ENCODE results near the gene MAP3K13.
"Not testable (repeated sequence)": the region's sequence is repeated elsewhere in the genome, so short reads cannot be mapped to it uniquely, and the experiment has no call there.

The MAP3K13 gene

GRCh38 chr3:185400866-185401265 is 37.9 kb downstream of the MAP3K13 start:
- DNase-seq: no peak

GRCh38 chr3:185401319-185401955 is 38.5 kb downstream of the MAP3K13 start:
- DNase-seq: no peak

GRCh38 chr3:185402561-185402960 is 39.6 kb downstream of the MAP3K13 start:
- DNase-seq: no peak

GRCh38 chr3:185403002-185403401 is 40.1 kb downstream of the MAP3K13 start:
- no peak for DNase-seq

- no peak for DNase-seq
Observed at GRCh38 chr3:185405243-185405642, 42.3 kb downstream of the MAP3K13 start.

GRCh38 chr3:185405664-185406063 is 42.7 kb downstream of the MAP3K13 start:
- DNase-seq: no peak

- no peak for DNase-seq
Observed at GRCh38 chr3:185406121-185406620, 43.2 kb downstream of the MAP3K13 start.

- no peak for DNase-seq
Observed at GRCh38 chr3:185409957-185410356, 47.0 kb downstream of the MAP3K13 start.

GRCh38 chr3:185411133-185411532 is 48.2 kb downstream of the MAP3K13 start:
- no peak for DNase-seq

GRCh38 chr3:185416513-185416912 is 53.6 kb downstream of the MAP3K13 start:
- no peak for DNase-seq

GRCh38 chr3:185418561-185418977 is 55.6 kb downstream of the MAP3K13 start:
- DNase-seq: not testable (repeated sequence)

- DNase-seq: no peak
Observed at GRCh38 chr3:185420762-185421161, 57.8 kb downstream of the MAP3K13 start.

- DNase-seq: no peak
Observed at GRCh38 chr3:185421577-185422232, 58.8 kb downstream of the MAP3K13 start.

GRCh38 chr3:185422677-185423076 is 59.7 kb downstream of the MAP3K13 start:
- DNase-seq: no peak

GRCh38 chr3:185423178-185423577 is 60.2 kb downstream of the MAP3K13 start:
- no peak for DNase-seq

- no peak for DNase-seq
Observed at GRCh38 chr3:185424435-185424834, 61.5 kb downstream of the MAP3K13 start.

- DNase-seq: no peak
Observed at GRCh38 chr3:185430375-185430774, 67.4 kb downstream of the MAP3K13 start.

GRCh38 chr3:185439745-185440466 is 77.0 kb downstream of the MAP3K13 start:
- DNase-seq: no peak

GRCh38 chr3:185442031-185442430 is 79.1 kb downstream of the MAP3K13 start:
- DNase-seq: no peak

GRCh38 chr3:185444329-185444728 is 81.4 kb downstream of the MAP3K13 start:
- DNase-seq: no peak

- DNase-seq: no peak
Observed at GRCh38 chr3:185448107-185448506, 85.2 kb downstream of the MAP3K13 start.

GRCh38 chr3:185451432-185451831 is 88.5 kb downstream of the MAP3K13 start:
- DNase-seq: not testable (repeated sequence)

GRCh38 chr3:185457376-185457775 is 94.4 kb downstream of the MAP3K13 start:
- DNase-seq: no peak

GRCh38 chr3:185460309-185460708 is 97.4 kb downstream of the MAP3K13 start:
- no peak for DNase-seq

All from hippocampal formation (tissue), 2 donors.